ENCODE results near the gene ART3.

Gene ART3

GRCh38 chr4:76148142-76148865, 73.8 kb downstream of the ART3 start, which contains the start of gene NUP54:
TSS of gene NUP54 (minus strand) at chr4:76148397. CDS start at chr4:76148374, 23 bp downstream.
- DNase-seq, result peak; percentile 98

GRCh38 chr4:76153356-76153755, 78.8 kb downstream of the ART3 start:
- no peak for DNase-seq

DNA sequence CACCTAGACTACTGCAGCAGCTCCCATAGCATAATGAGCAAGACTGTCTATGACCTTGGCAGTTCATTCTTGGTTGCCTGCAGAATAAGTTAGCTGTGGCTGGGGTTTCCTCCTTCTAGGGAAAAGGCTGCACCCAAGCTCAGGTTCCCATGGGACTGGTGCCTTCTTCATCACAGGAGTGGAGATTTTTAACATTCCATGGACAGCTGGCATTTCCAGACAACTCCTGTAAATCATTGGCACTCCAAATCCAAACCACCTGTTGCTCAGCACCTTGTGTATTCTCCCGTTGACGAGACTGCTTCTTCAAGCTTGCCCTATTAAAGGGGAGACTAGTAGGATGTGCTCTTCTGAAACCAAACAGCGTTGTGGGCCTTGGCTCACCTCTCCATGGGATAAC, 81.5 kb downstream of the ART3 start:
- DNase-seq, result no peak

DNA sequence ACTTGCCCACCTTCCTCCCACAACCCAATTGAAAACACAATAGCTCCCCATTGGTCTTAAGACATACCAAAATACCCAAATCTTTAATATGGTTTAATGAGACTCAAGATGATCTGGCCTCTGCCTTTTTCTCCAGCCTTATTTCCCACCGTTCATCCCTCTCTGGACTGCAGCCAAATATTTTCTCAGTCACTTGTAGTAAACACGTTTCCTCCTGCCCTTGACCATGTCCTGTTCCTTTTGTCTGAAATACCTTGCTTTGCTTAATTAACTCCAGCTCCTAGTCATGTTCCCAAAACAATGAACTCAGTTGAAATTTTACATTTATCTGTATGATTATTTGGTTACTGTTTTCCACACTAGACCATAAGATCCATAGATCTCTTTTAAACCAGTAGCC, 82.1 kb downstream of the ART3 start:
- no peak for DNase-seq

GRCh38 chr4:76160355-76160754, 85.8 kb downstream of the ART3 start:
- no peak for DNase-seq
